Stimulated activated CD8-positive, alpha-beta memory T cell treated with anti-CD3 and anti-CD28 coated beads, Interleukin-12 subunit alpha, Interleukin-12 subunit beta, amount 100 ng/mL, for 1 hour (primary cell): ENCODE results near the gene EPX.

Experiments used
- DNase-seq: peaks from one replicate; pipeline ENCODE4 v3.0.0-alpha.2; 2020; ENCODE audit warnings: low read depth

The EPX gene

GRCh38 chr17:58186591-58186990 lies 5.9 kb upstream of the EPX start:
- no peak for DNase-seq

GRCh38 chr17:58187063-58187462 lies 5.5 kb upstream of the EPX start:
- no peak for DNase-seq

DNA sequence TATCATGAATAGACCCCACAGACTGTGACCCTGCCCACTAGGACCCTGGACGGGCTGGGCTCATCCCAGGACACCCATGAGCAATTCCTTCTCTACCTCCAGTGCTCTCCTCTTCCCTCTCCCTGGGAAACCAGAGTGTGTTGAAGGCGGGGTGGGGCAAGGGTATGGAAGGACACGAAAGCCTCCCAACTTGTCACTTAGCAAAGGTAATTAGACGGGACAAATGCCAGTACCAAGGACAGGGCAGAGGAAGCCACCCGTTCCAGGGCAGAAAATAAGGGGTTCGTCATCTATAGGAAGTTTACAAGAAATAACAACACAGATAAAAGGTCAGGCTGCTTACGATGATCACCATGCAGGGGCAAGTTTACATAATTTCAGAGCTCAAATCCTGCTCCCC lies 4.9 kb upstream of the EPX start:
- DNase-seq, result no peak

DNA sequence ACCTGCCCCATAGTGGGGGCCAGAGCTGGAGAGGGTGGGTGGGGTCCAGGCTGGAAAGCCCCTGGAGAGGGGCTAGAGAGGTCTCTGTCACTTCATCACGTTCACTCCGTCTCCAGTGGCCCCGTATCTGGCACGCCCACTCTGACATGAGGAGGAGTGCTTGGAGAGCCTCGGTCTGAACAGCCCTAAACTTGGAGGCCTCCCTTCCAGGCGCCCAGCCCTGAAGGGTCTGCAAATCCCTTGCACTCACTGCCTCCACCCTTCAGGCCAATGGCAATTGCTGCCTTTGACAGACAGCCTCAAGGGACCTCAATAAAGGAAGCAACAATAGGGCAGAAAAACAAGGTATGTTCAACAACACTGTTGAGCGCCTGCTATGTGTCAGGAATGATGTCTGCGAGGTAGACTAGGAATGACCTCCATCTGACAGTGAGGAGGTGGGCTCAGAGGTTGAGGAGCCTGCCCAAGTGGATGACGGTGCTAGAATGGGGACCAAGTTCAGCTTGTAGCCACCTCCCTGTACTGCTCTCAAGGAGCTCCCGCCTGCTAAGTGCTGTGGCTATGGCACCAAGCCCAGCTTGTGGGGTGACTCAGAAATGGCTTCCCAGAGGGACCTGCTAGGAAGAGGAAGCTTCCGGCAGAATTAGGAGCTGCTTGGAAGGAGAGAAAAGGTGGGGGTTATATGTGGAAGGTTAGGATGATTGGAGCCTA lies 2.9 kb upstream of the EPX start:
- DNase-seq, result no peak

DNA sequence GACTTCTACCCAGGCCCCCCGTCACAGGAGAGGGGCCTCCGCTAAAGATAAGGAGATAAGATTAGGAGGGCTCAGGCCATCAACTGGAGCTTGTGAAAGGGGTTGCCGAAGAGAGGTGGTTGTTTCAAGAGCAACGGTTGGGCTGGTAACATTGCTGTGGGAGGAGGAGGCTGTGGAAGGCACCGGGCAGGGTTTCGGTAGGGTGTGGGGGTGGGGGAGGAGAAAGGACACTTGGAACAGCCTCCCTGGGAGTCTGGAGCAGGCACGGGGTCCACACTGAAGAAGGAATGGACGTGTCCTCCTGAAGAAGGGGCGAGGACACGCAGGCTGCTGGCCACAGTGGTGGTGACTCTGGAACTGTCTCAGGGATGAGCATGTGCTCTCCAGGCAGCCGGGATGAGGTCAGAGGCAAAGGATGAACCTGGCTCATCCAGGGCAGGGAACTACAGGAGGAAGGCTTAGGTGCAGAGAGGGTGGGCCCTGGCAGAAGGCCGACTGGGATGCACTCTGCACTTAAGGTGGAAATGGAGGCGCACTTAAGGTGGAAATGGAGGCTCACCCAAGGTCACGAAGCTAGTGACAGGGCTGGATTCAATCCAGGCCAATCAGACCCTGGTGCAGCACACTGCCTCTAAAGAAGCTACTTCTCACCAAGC lies 1.2 kb upstream of the EPX start:
- DNase-seq, result no peak

- no peak for DNase-seq
Observed at GRCh38 chr17:58193641-58194255, 1.2 kb downstream of the EPX start.

DNA sequence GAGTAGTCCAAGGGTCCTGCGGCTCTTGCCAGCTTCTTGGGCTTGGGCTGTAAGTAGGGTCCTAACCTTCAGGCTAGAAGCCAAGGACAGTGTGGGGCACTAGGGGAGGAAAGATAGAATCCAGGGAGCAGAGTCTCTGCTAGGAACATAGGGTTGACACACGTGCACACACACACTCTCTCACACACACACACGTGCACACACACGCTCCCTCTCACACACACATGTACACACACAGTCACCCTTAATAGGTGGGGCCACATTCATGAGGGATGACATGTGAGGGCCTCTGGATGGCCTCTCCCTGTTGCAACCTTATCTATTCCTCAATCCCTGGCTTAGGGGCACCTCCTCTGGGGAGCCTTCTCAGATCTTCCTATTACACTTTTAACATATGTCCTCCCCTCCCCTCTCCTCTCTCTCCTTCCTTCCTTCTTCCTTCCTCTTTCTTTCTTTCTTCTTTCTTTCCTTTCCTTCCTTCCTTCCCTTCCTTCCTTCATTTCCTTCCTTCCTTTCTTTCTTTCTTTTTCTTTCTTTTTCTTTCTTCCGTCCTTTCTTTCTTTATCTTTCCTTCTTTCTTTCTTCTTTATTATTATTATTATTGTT lies 3.1 kb downstream of the EPX start:
- no peak for DNase-seq

GRCh38 chr17:58196610-58197009 lies 4.1 kb downstream of the EPX start:
- no peak for DNase-seq

- DNase-seq, result peak; percentile 25
Observed at GRCh38 chr17:58200024-58200633, 7.6 kb downstream of the EPX start.

DNA sequence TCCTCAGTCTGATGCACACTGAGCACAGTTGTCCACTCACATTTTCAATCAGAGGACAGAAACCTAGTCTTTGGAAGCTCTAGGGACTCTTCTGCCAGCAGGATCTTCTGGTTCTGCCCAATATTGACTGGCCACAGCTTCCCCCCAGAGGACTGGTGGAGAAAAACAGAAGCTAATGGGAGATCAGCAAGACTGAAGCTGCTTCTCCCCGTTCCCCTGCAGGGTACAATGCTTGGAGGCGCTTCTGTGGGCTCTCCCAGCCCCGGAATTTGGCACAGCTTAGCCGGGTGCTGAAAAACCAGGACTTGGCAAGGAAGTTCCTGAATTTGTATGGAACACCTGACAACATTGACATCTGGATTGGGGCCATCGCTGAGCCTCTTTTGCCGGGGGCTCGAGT lies 10.3 kb downstream of the EPX start:
- DNase-seq, result no peak

DNA sequence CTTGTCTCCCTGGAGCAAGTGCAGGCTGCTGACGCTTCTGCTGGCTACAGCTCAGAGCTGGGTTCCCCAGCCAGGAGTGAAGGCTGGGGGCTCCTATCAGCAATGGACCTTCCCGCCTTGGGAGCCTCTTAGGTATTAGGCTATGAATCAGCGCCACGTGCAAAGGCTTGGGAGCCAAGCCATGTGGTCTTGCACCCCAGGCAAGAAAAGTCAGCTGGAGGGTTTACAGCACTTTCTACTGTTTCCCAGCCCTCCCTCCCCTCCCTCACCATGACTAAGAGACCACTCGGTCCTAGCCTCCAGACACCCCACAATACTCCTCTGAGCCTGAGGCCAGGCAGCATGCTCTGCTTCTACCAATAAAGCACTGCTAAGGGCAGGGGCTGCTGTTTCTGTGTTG lies 12.3 kb downstream of the EPX start:
- no peak for DNase-seq

GRCh38 chr17:58205936-58206335 lies 13.4 kb downstream of the EPX start:
- no peak for DNase-seq

- no peak for DNase-seq
Observed at GRCh38 chr17:58207451-58207850, 14.9 kb downstream of the EPX start.

DNA sequence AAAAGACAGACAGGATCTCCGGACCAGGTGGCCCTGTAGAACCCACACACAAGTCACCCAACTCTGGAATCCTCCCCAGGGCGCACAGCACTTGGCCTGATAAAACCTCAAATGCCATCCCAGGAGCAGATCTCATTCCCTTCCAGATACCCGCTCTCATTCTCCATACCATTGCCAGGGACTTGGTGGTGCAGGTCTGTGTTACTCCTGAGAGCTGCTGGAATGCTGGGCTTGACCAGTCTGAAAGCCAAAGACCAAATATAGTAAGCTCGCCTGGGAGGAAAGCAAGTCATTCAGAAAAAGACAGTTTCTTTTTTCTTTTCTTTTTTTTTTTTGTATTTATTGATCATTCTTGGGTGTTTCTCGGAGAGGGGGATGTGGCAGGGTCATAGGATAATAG lies 15.8 kb downstream of the EPX start:
- DNase-seq, result no peak

GRCh38 chr17:58210922-58211321 lies 18.4 kb downstream of the EPX start:
- no peak for DNase-seq

DNA sequence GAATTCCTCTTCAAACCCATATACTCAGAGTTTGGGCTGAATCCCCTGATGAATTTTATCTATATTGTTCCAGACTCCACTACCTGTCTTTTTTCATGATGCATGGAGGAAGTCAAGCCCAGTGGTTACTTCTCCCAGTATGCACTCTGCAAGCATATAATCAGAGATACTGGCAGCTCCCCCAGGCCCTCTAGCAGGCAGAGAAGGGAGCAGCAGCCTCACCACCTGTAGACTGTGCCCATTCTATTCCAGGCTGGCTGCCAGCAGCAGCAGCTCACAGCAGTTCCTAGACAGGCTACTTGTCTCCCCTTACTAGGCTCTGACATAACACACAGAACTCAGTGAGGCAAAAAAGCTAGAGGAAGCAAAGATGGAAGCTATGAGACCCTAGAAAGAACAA lies 23.2 kb downstream of the EPX start:
- DNase-seq, result no peak

DNA sequence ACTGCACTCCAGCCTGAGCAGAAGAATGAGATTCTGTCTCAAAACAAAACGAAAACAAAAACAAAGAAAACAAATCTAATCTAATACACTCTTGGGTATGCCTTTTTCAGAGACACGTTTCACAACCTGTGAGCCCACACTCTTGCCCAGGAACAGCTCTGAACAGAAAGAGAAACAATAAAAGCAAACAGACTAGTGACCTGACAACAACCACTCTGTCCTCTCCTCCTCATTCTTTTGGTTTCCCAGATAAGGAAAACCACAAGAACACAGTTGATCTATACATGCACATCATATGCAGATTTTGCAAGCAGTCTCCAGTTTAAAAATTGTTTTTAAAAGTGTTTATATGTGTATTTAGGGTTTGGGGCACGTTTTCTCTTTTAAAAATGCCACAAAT lies 25.2 kb downstream of the EPX start:
- no peak for DNase-seq

- peak; percentile 89 for DNase-seq
Observed at GRCh38 chr17:58219007-58219788, 26.7 kb downstream of the EPX start, which contains the start of gene MKS1. Gene MKS1, minus strand, starts transcription at chr17:58219255. Its CDS starts 25 bp downstream, at chr17:58219230.

DNA sequence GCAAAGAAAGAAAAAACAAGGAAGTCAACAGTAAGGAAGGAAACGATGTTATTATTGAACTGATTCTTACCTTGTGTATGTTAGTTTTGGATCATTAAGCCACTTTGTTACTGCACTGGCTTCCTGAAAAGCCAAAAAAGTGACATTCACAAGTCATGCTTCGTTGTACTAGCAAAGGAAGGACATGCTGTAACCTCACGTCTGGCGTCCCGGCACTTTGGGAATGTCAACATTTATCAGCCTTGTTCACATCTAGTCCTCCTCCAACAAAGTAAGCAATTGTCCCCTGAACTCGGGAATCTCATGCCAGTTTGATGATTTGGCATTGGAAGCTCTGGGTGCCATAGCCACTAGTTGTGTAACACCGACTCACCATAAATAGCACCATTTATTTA lies 27.3 kb downstream of the EPX start:
- DNase-seq, result no peak

DNA sequence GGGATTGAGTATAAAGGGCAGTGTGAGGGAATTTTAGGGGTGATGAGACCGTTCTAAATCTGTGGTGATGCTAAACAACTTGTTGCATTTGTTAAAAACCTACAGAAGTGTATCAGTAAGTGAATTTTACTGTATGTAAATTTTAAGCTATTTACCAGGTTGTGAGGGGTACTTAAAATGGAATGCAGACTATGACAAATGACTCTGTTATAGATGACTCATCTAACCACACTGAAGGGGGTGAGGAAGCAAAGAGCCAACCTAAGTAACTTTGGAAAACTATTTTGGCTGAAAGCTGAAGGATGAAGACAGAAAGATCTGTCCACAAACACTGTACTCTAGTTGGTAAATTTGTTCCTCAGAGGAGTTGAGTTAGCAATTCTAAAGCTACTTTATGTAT lies 31.8 kb downstream of the EPX start:
- no peak for DNase-seq

GRCh38 chr17:58227733-58228132 lies 35.2 kb downstream of the EPX start:
- DNase-seq, result no peak

DNA sequence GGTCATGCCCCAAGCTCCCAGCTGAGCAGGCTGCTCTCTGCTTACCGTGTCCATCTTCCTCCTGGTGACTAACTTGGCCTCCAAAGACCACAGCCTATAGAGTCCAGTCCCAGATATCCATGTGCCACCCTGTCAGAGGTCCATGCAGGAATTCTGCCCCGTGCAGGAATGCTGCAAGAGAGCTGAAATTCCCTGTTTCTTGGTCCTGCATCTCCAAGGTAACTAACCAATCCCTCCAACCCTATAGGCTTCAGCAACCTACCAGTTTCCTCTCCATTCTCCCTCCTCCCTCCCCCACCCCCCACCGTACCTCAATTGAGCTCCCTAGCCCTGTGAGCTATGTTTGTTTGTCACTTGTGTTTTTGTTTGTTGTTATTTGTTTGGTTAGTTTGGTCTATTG lies 36.2 kb downstream of the EPX start:
- DNase-seq, result no peak
